Heart left ventricle (tissue), 13 donors: Measurements from ENCODE around the gene ARHGEF12.

Source experiments
- CTCF ChIP-seq, 12 donors: fragments of 200-600 bp; sonication (generic) in 4 of 12; IDR thresholded peaks; one replicate each; pipeline versions ENCODE4 v1.5.0 to v1.8.0; 2018 to 2022; ENCODE audit warnings: antibody characterized with exemption in 12 of 12, mild to moderate bottlenecking in 5 of 12
- POLR2A ChIP-seq, 2 donors: fragments of 450-650 bp; IDR thresholded peaks; one replicate each; pipeline ENCODE4 v1.6.1; 2017; ENCODE audit warnings: antibody characterized with exemption in 2 of 2, mild to moderate bottlenecking in 2 of 2, moderate library complexity in 2 of 2
- donor health status: ischemic (EF 13 %, LVEDD 7.1; RV severe dilation, severe dysfunction).
- donor health status: DM: no; HTN: yes; CAD: no.
- donor health status: DM: no; HTN: no; CAD: no.
- donor health status: ischemic (EF 25% LVEDD 6.9; RV normal size, moderate dysfunction).
- donor health status: ischemic (EF 25% LVEDD 5.7; RV mildly dilated, moderate dysfunction).
- donor health status: ischemic (EF 35%, LVEDD 5.7; RV mildly dilated, moderate dysfunction).
- donor health status: nonischemic (EF 11% LVEDD 7.7; RV severe dilation, severe dysfunction).
- donor health status: DM: yes; HTN: yes; CAD: no.
- donor health status: PGD.
- donor health status: ischemic (EF 29% LVEDD 5.4; RV normal size, mild dysfunction).
- donor health status: nonischemic (EF 23%, LVEDD 6.1; RV moderate dilation, normal function).

- TF ChIP-seq CTCF (IDR thresholded peaks at IDR 0.05) (no peak), POLR2A (IDR thresholded peaks at IDR 0.05) (no peak)
Measured at GRCh38 chr11:120532082-120532831, 196.0 kb downstream of the ARHGEF12 start.
